Choroid plexus epithelial cell (primary cell): ENCODE data around the gene FAM210A.

Source experiments
- DNase-seq: peaks from one replicate; pipeline ENCODE4 v3.0.0-alpha.2; 2010; ENCODE audit warnings: low read depth
- H3K4me3 ChIP-seq: 2 replicates; pipeline ENCODE4 v1.5.1; 2011; ENCODE audit warnings: low read depth, mild to moderate bottlenecking, control low read depth, low read length, moderate library complexity
- TF ChIP-seq, protein P1 (sequence below): conservative IDR thresholded peaks from 2 replicates; pipeline ENCODE4 v1.5.1; 2011; ENCODE audit warnings: low read depth, mild to moderate bottlenecking, control low read depth, inconsistent platforms, low read length, moderate library complexity

FAM210A gene

DNA sequence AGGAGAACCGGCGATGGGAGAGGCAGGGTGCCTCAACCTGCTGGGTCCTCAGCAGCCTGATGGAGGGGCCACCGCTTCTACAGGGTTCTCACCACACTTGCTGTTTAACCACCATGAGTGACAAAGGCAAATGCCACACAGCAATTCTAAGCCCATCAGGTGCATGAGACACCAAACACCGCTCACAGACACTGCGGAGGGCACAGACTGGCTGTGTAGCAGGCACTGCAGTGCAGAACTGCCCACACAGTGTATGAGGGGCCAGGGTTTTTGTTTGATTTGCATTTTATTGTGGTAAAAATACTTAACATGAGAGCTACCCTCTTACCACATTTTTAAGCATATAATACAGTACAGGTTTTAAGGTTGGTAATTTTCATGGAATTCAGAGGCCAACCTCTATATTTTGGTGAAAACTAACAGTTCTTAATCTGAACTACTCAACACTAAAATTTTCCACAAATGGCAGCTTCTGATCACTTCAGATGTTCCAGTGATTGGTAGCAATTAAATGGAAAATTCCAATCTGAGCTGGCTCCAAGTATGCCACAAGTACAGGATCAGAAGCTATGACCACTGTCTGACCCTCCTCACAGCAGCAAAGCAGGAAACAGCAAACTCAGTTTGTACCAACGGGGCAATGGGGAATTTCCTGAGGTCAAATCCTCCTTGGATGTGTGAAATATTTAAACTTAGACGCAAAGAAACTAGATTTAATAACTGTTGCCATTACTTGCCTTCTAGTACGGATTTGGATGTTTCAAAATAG lies 67.7 kb downstream of the FAM210A start:
- no peak overlapping the region for H3K4me3 ChIP-seq
- TF ChIP-seq, protein P1, sequence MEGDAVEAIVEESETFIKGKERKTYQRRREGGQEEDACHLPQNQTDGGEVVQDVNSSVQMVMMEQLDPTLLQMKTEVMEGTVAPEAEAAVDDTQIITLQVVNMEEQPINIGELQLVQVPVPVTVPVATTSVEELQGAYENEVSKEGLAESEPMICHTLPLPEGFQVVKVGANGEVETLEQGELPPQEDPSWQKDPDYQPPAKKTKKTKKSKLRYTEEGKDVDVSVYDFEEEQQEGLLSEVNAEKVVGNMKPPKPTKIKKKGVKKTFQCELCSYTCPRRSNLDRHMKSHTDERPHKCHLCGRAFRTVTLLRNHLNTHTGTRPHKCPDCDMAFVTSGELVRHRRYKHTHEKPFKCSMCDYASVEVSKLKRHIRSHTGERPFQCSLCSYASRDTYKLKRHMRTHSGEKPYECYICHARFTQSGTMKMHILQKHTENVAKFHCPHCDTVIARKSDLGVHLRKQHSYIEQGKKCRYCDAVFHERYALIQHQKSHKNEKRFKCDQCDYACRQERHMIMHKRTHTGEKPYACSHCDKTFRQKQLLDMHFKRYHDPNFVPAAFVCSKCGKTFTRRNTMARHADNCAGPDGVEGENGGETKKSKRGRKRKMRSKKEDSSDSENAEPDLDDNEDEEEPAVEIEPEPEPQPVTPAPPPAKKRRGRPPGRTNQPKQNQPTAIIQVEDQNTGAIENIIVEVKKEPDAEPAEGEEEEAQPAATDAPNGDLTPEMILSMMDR, result no peak
- peak; percentile 41 for DNase-seq

DNA sequence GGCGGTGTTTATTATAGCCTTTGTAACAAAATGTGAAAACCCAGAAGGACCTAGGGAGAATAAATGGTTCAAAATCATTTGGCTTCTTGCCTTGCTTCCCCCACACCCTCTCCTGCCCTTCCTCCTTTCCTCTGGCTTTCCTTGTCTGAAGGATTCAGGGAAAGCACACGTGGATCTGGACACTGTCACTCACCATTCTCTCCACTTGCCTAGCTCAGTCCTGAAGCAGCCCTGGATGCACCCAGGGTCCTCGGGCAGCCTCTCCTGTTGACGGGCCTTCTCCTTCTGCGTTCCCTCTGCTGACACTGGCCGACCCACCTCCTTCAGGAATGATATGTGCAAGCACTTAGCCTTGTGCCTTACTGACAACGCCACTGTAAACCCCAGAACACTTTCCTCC lies 68.4 kb downstream of the FAM210A start:
- TF ChIP-seq, protein P1, result no peak

DNA sequence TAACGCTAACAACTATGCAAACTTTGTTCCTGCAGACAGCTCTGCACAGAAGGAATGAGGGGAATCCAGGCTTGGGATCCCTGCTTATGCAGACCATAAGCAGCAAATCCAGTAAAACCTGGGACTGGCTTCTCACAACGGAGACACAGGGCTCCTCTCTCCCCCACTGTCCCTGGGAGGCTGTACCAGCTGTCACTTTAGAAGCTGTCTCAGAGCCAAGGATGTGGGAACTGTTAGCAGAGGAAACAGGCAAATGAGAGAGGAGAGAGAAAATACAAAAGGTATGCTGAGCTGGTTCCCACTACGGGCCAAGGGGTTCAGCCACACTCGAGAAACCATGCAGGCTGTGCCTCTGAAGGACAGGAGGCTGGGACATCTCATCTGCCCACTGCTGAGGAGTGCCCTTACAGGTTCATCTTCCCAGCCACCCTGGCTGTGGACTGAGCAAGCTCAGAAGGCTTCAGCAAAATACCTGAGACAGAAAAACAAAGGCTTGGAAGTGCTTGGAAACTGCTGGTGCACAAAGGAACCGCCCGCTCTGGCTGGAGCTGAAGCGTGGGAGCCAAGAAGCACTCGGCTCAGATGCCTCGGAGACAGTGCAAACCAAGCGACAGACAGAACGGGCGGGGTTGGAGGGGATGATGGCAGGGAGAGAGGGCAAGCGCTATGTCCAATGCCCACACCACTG lies 72.5 kb downstream of the FAM210A start:
- no peak for DNase-seq
- no peak overlapping the region for H3K4me3 ChIP-seq
- TF ChIP-seq, protein P1, result no peak

More for the DNA sequence above, 68.4 kb downstream of the FAM210A start:
- DNase-seq, result no peak
- no peak overlapping the region for H3K4me3 ChIP-seq

DNA sequence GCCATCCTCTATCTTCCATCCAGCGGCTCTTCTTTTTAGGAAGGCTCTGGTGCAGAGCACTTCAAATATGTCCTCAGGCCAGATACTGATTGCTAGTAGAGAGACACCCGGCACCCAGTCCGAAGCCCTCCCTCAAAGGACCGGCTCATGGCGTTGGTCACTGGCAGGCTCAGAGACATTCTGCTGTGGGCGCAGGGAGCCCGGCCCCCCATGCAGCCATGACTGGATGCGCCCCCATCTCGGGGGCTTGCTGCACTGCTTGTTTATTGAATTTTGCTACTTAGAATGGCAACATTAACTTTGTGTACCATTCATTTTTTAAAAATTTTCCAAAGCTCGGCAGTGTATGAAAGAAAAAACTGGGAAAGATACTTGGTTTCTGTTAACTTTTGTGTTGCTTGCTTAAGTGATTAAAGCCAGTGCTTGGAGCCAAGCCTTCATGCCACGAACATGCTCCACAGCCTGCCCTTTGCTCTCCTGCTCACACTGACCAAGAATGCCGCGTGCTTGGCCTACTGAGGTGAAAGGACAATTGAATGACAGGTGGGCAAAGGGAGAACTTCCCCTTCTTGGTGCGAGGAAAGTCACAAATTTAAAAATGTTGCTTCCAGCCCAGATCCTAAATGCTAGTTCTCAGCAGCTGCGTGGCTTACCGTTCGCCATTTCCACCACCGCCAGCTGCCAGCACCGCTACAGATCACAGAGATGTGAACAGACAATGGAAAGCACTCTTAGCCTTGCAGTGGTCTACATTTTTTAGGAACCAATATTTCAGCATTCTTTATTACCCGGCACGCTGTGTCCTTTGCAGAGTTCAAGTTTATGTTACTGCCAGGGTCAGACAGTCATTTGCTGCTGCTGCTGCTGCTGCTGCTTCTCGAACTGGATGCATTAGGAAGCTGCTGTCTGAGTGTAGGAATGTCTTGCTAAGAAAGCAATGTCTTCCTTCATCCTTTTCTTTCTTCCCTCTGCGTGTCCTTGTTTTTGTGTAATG lies 76.7 kb downstream of the FAM210A start:
- H3K4me3 ChIP-seq, result no peak overlapping the region
- DNase-seq, result no peak
- TF ChIP-seq, protein P1, result no peak

DNA sequence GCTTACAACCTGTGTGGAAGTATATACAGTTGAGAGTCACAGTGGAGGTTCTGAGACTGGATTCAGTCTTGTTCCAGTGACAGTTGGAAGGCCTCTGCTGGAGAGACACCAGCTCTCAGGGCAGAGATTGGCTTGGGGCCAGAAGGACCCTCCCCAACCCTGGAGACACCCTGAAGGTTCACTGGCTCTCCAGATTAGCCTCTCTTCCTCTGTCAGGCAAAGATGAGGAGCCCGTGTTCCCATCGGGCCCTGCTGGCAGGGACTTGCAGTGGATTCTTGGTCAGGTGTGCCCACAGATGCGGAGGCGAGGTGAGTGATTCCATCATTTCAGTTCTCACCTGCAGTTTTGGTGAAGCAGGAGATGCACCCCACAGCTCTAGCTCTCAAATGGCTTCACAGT lies 78.6 kb downstream of the FAM210A start:
- no peak overlapping the region for H3K4me3 ChIP-seq
- DNase-seq, result no peak
- TF ChIP-seq, protein P1, result no peak

DNA sequence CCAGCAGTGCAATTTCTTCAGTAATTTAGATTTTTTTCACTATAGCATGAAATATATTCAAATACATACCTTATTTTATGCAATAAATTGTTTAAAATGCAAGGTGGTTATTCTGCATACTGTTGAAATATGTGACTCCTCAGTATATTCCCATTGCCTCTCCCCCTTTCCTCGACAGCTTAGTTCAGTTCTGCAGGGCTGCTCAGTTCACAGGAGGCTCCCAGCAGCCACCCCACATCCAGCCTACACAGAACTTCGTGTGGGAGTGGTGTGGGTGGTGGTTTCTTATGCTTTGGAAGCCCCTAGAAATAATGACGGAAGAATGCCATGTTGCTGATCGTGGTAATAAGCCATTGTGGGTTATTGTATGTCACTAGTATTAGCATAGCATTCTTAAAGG lies 79.7 kb downstream of the FAM210A start:
- H3K4me3 ChIP-seq, result no peak overlapping the region
- TF ChIP-seq, protein P1, result no peak
- no peak for DNase-seq
